Measurements from ENCODE around the gene INO80D.

Gene INO80D

DNA sequence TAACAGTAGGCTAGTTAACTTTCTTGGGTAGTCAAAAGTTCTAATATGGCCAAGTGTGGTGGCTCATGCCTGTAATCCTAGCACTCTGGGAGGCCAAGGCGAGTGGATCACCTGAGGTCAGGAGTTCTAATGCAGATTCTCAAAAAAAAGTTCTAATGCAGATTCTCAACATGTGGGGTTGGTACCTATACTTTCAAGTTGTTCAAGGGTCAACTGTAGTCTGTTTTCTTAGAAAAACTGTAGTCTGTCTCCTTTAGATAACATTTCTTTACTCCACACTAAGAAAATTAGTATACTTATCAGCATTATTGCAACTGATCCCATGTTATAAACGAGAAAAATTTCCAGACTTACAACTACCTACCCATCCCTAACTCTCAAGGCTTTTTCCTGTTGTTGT is 16.6 kb downstream of the INO80D start:
- TF ChIP-seq CTCF (IDR thresholded peaks at IDR 0.05), result no peak
- no peak for DNase-seq (ENCODE audit: low spot score)
- H3K27ac ChIP-seq, result no peak overlapping the region
- H3K4me3 ChIP-seq, result no peak overlapping the region

DNA sequence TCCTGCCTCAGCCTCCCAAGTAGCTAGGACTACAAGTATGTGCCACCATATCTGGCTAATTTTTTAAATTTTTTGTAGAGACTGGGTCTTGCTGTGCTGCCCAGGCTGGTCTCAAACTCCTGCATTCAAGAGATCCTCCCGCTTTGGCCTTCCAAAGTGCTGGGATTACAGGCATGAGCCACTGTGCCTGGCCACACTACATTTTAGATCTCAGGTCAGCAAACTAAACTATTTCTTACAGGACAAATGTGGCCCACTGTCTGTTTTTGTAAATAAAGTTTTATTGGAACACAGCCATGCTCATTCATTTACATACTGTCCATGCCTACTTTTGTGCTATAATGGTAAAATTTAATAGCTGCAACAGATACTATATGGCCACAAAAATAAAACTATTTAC is 17.8 kb downstream of the INO80D start:
- TF ChIP-seq CTCF (IDR thresholded peaks at IDR 0.05), result no peak
- Histone ChIP-seq H3K27ac (no peak overlapping the region), H3K4me3 (no peak overlapping the region)
- no peak for DNase-seq (ENCODE audit: low spot score)

DNA sequence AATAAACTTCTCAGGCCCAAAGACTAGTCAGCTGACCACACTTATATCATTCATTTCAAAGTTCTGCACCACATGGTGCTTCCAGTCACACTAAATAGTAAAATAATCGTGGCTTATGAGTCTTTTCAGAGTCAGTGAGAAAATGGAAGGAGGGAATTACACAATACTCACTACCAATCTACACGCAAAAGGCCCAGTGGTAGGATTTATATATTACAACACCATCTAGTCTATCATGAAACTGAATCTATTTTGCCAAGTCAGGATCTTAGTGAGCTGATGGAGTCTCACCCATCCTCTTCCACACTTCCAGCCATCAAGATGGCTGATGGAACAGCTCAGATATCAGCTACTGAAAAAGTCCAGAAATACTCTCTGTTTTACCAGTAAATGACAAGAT is 21.9 kb downstream of the INO80D start:
- H3K27ac ChIP-seq, result no peak overlapping the region
- H3K4me3 ChIP-seq, result no peak overlapping the region
- TF ChIP-seq CTCF (IDR thresholded peaks at IDR 0.05), result no peak
- no peak for DNase-seq (ENCODE audit: low spot score)

DNA sequence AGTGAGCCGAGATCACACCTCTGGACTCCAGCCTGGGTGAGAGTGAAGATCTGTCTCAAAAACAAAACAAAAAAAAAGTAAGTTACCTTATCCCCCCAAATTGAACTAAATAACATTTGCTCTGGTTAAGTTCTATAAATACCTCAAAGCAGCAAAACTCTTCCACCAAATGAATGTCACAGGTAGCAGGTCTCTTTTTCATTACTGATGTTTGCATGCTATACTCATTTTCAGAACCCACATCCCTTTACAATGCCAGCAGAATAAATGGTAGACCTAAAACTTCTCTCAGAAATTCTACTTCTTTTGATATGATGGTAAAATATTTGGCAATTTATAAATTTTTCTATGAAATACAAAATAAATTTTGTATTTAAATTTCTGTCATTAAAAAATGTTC is 22.3 kb downstream of the INO80D start:
- no peak overlapping the region for H3K27ac ChIP-seq
- H3K4me3 ChIP-seq, result no peak overlapping the region
- no peak for TF ChIP-seq CTCF (IDR thresholded peaks at IDR 0.05)
- no peak for DNase-seq (ENCODE audit: low spot score)

DNA sequence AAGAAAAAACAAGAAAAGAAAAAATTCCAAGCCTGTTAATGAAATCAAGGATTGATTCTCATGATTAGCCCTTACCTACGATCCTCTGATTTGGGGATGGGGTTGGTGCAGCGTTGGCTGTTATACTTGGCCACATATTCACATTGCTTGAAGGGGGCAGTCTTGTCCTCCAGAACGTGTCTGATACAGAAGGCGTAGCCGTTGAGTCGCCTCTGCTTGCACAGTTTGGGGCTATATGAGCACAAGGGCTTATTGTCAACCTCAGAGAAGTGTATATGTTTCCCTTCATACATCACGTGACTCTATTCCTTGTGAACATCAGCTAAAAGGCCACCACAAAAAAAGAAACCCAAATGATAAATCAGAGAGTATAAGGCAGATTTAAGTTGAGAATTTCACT is 23.2 kb downstream of the INO80D start:
- no peak for TF ChIP-seq CTCF (IDR thresholded peaks at IDR 0.05)
- Histone ChIP-seq H3K4me3 (no peak overlapping the region), H3K27ac (no peak overlapping the region)
- DNase-seq (ENCODE audit: low spot score), result no peak

- H3K27ac ChIP-seq, result no peak overlapping the region
- H3K4me3 ChIP-seq, result no peak overlapping the region
- no peak for DNase-seq (ENCODE audit: low spot score)
- TF ChIP-seq CTCF (IDR thresholded peaks at IDR 0.05), result no peak
Observed at GRCh38 chr2:206056286-206056685, 29.7 kb downstream of the INO80D start.

DNA sequence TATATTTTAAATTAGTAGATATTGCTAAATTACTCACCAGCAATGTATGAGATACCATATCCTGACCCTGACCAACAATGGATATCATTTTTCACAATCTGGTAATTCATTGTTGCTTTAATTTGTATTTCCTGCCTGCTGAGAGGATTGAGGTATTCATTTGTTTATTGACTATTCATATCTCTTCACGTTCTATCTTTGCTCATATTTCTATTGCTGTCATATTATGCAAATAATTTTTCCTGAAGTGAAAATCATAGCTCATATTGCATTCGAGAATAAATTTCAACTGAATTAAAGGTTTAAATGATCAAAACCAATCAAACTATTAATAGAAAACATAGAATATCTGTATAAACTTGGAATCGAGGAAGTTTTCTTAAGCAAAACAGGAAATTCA is 31.0 kb downstream of the INO80D start:
- no peak overlapping the region for H3K27ac ChIP-seq
- no peak for TF ChIP-seq CTCF (IDR thresholded peaks at IDR 0.05)

More for the DNA sequence above, 31.0 kb downstream of the INO80D start:
- DNase-seq (ENCODE audit: low spot score), result no peak
- H3K4me3 ChIP-seq, result no peak overlapping the region

Data from coronary artery (tissue), 2 donors.